Small intestine (tissue), 7 donors: Measurements from ENCODE around the gene ICE2. TPM values are rescaled to one million over a fixed set of nuclear protein-coding genes. Genes with fewer than 3 reads are reported as not detected.
"Not testable (repeated sequence)": the region's sequence is repeated elsewhere in the genome, so short reads cannot be mapped to it uniquely, and the experiment has no call there.

Experiments used
- DNase-seq, 2 donors: peaks; one replicate each; pipeline versions ENCODE4 v3.0.0 to v3.0.0-alpha.2; 2013
- FAIRE-seq: peaks from 2 replicates; lab custom pipeline; 2012; peaks lifted over from hg19 to GRCh38; lab: Jason Lieb, UNC
- H3K27ac ChIP-seq, 3 donors: one replicate each; pipeline ENCODE4 v1.5.1; 2013; ENCODE audit warnings: low read length in 2 of 3, mild to moderate bottlenecking in 2 of 3, control low read depth in 1 of 3, inconsistent platforms in 1 of 3, low read depth in 1 of 3, moderate library complexity in 1 of 3
- H3K27me3 ChIP-seq, 3 donors: one replicate each; pipeline ENCODE4 v1.6.1; 2013; ENCODE audit warnings: low read length in 3 of 3, inconsistent platforms in 1 of 3; ENCODE audit not compliant: control insufficient read depth in 3 of 3, insufficient read depth in 3 of 3
- H3K36me3 ChIP-seq, 3 donors: one replicate each; pipeline ENCODE4 v1.6.1; 2013; ENCODE audit warnings: low read length in 3 of 3, inconsistent platforms in 1 of 3, low read depth in 1 of 3, mild to moderate bottlenecking in 1 of 3, moderate library complexity in 1 of 3; ENCODE audit not compliant: control insufficient read depth in 3 of 3, insufficient read depth in 2 of 3
- H3K4me1 ChIP-seq, 3 donors: one replicate each; pipeline ENCODE4 v1.6.1; 2013; ENCODE audit warnings: low read length in 2 of 3, inconsistent platforms in 1 of 3, low read depth in 1 of 3, mild to moderate bottlenecking in 1 of 3, moderate library complexity in 1 of 3; ENCODE audit not compliant: control insufficient read depth in 3 of 3, insufficient read depth in 2 of 3
- H3K4me3 ChIP-seq, 3 donors: one replicate each; pipeline ENCODE4 v1.5.1; 2013; ENCODE audit warnings: low read length in 3 of 3, control low read depth in 1 of 3, inconsistent platforms in 1 of 3, low read depth in 1 of 3, mild to moderate bottlenecking in 1 of 3, moderate library complexity in 1 of 3
- H3K9me3 ChIP-seq, 2 donors: one replicate each; pipeline ENCODE4 v1.6.1; 2013; ENCODE audit warnings: low read depth in 1 of 2, low read length in 1 of 2; ENCODE audit not compliant: control insufficient read depth in 2 of 2, insufficient read depth in 1 of 2
- WGBS, 3 donors: extraction: QIAGEN DNeasy Blood & Tissue Kit; methylation state at CpG; one replicate each; pipeline ENCODE4 v1.1.7; 2013; 5-methylcytosine and 5-hydroxymethylcytosine counted together
- polyA plus RNA-seq, 4 donors: library from polyadenylated mRNA; stranded (reverse) in 3 of 4; unstranded in 1 of 4; fragments of 200-250 nt in 3 of 4; fragments of 120-200 nt in 1 of 4; gene quantifications; one replicate each; pipeline versions ENCODE4 v1.2.1 to v1.2.3, GENCODE V29; 2013
- donor health status: healthy with polysubstance abuse.
- donor health status: control.
- donor health status: control.
- donor health status: Bipolar disorder and iron deficiency.
- donor health status: healthy.

The ICE2 gene
- polyA plus RNA-seq, 4 donors: 4.3 to 41.0 (median 10.0) TPM

GRCh38 chr15:60407415-60407805 lies 71.5 kb downstream of the ICE2 start:
- Histone ChIP-seq H3K4me3 (no peak overlapping the region), H3K9me3 (no peaks in the 10 kb centered on the region), H3K27ac (no peak overlapping the region), H3K36me3 (no peaks in the 10 kb centered on the region), H3K4me1 (peaks cover 6 to 21% (median 12%) of the 10 kb centered on the region in 3 donors), H3K27me3 (no peaks in the 10 kb centered on the region)
- DNase-seq (no peak), FAIRE-seq (no peak)

GRCh38 chr15:60406513-60407414 lies 72.2 kb downstream of the ICE2 start:
- H3K27me3 ChIP-seq: no peaks in the 10 kb centered on the region
- no peak overlapping the region for H3K4me3 ChIP-seq
- H3K9me3 ChIP-seq: no peaks in the 10 kb centered on the region
- 76 to 96% (median 89%) methylated on average over 2 of the region's 2 CpGs for WGBS, 3 donors
- DNase-seq: no peak
- peaks cover 6 to 23% (median 12%) of the 10 kb centered on the region in 3 donors for H3K4me1 ChIP-seq
- H3K36me3 ChIP-seq: no peaks in the 10 kb centered on the region
- no peak for FAIRE-seq
- no peak overlapping the region for H3K27ac ChIP-seq

- Histone ChIP-seq H3K4me1 (peaks cover 6 to 23% (median 12%) of the 10 kb centered on the region in 3 donors), H3K27ac (no peak overlapping the region), H3K27me3 (no peaks in the 10 kb centered on the region), H3K36me3 (peaks cover 0 to 3% (median 0%) of the 10 kb centered on the region in 3 donors), H3K4me3 (no peak overlapping the region), H3K9me3 (no peaks in the 10 kb centered on the region)
- FAIRE-seq: no peak
- DNase-seq: no peak
- WGBS, 3 donors: 41 to 59% (median 48%) methylated on average over 2 of the region's 2 CpGs
These were observed 73.5 kb downstream of the ICE2 start for GRCh38 chr15:60405399-60405798.

- not testable (repeated sequence) for FAIRE-seq
- WGBS, 3 donors: 97% methylated on average over 12 of the region's 12 CpGs
These were observed 74.6 kb downstream of the ICE2 start for GRCh38 chr15:60404351-60404750.

GRCh38 chr15:60400944-60401343 lies 78.0 kb downstream of the ICE2 start:
- DNase-seq (no peak), FAIRE-seq (no peak)
- Histone ChIP-seq H3K9me3 (no peaks in the 10 kb centered on the region), H3K4me1 (peaks cover 0 to 35% (median 5%) of the 10 kb centered on the region in 3 donors), H3K27me3 (no peaks in the 10 kb centered on the region), H3K27ac (no peak overlapping the region), H3K36me3 (peaks cover 0 to 11% (median 0%) of the 10 kb centered on the region in 3 donors), H3K4me3 (no peak overlapping the region)
- 29 to 44% (median 36%) methylated on average over 3 of the region's 3 CpGs for WGBS, 3 donors

More at GRCh38 chr15:60404351-60404750, 74.6 kb downstream of the ICE2 start:
- H3K4me1 ChIP-seq: peaks cover 6 to 26% (median 12%) of the 10 kb centered on the region in 3 donors
- not testable (repeated sequence) for H3K4me3 ChIP-seq, H3K9me3 ChIP-seq, H3K36me3 ChIP-seq, H3K27ac ChIP-seq, H3K27me3 ChIP-seq, DNase-seq

GRCh38 chr15:60399931-60400330 lies 79.0 kb downstream of the ICE2 start:
- Histone ChIP-seq H3K27me3 (no peaks in the 10 kb centered on the region), H3K9me3 (no peaks in the 10 kb centered on the region), H3K4me3 (no peak overlapping the region), H3K27ac (no peak overlapping the region), H3K4me1 (peaks cover 5 to 45% (median 6%) of the 10 kb centered on the region in 3 donors), H3K36me3 (peaks cover 0 to 18% (median 0%) of the 10 kb centered on the region in 3 donors)
- WGBS, 3 donors: 61 to 75% (median 70%) methylated on average over 1 of the region's 1 CpG
- no peak for FAIRE-seq
- DNase-seq: no peak

GRCh38 chr15:60399246-60399915 lies 79.6 kb downstream of the ICE2 start:
- DNase-seq: no peak
- FAIRE-seq: no peak
- 51 to 55% (median 53%) methylated on average over 21 of the region's 21 CpGs for whole genome bisulfite sequencing, 3 donors
- H3K27ac ChIP-seq: peak overlapping the region; percentile 96 to 100 (median 99)
- no peaks in the 10 kb centered on the region for H3K9me3 ChIP-seq
- no peaks in the 10 kb centered on the region for H3K27me3 ChIP-seq
- H3K4me1 ChIP-seq: peaks cover 5 to 50% (median 10%) of the 10 kb centered on the region in 3 donors
- peak overlapping the region in 1 of 3 donors; percentile 87 for H3K4me3 ChIP-seq
- H3K36me3 ChIP-seq: peaks cover 0 to 21% (median 0%) of the 10 kb centered on the region in 3 donors

GRCh38 chr15:60397772-60398445 lies 81.0 kb downstream of the ICE2 start, which contains the start of gene ANXA2:
Gene ANXA2 (minus strand): TSS chr15:60397986. CDS start chr15:60386075, 11,911 bp downstream.
- Histone ChIP-seq H3K27ac (peak within 1 kb of the TSS; percentile 97 to 100 (median 99)), H3K36me3 (peaks cover 0 to 27% (median 0%) of the 10 kb centered on the region in 3 donors), H3K4me1 (peaks cover 5 to 57% (median 16%) of the 10 kb centered on the region in 3 donors), H3K9me3 (no peaks in the 10 kb centered on the region), H3K4me3 (peak within 1 kb of the TSS; percentile 81 to 91 (median 87)), H3K27me3 (no peaks in the 10 kb centered on the region)
- DNase-seq (peak; percentile 93), FAIRE-seq (no peak)
- 0% methylated on average over 35 to 53 of the region's 53 CpGs for WGBS, 3 donors
